HepG2 (cell line): ENCODE data around the gene PCP4L1. TPM values are rescaled to one million over a fixed set of nuclear protein-coding genes. Genes with fewer than 3 reads are reported as not detected.
A peak's percentile ranks its signal among the peaks of the same experiment; 100 is the strongest.

Experiments
- AKNA ChIP-seq: sonication (generic); formaldehyde crosslinking; IDR thresholded peaks from 2 replicates; pipeline ENCODE4 v1.4.0; 2020; ENCODE audit warnings: missing genetic modification reagents, borderline replicate concordance
- CBX1 ChIP-seq: IDR thresholded peaks from one replicate; pipeline ENCODE4 v1.6.1; 2016; ENCODE audit warnings: antibody characterized with exemption, low read depth
- CENPX ChIP-seq: sonication (generic); formaldehyde crosslinking; IDR thresholded peaks from 2 replicates; pipeline ENCODE4 v1.9.0; 2021; ENCODE audit warnings: mild to moderate bottlenecking, missing genetic modification reagents, moderate library complexity
- FOXK1 ChIP-seq: sonication (generic); formaldehyde crosslinking; IDR thresholded peaks from 2 replicates; pipeline ENCODE4 v1.4.0; 2020; ENCODE audit warnings: low read depth, missing genetic modification reagents, borderline replicate concordance
- FOXO4 ChIP-seq: sonication (generic); formaldehyde crosslinking; conservative IDR thresholded peaks from 2 replicates; pipeline ENCODE4 v1.8.1; 2023; ENCODE audit warnings: missing genetic modification reagents
- FOXP1 ChIP-seq, 2 experiments: fragments of 450-650 bp in 1 of 2; IDR thresholded peaks; 2 replicates each; pipeline ENCODE4 v1.6.1; 2017 to 2018; ENCODE audit warnings: antibody characterized with exemption in 1 of 2
- GFI1 ChIP-seq: sonication (generic); formaldehyde crosslinking; IDR thresholded peaks from 2 replicates; pipeline ENCODE4 v1.5.0; 2020; ENCODE audit warnings: missing genetic modification reagents, mild to moderate bottlenecking, borderline replicate concordance
- TBX3 ChIP-seq: fragments of 450-650 bp; IDR thresholded peaks from 2 replicates; pipeline ENCODE4 v1.6.1; 2017; ENCODE audit warnings: antibody characterized with exemption, mild to moderate bottlenecking, inconsistent platforms, borderline replicate concordance
- TGIF2 ChIP-seq: IDR thresholded peaks from 2 replicates; pipeline ENCODE4 v1.6.1; 2016; ENCODE audit warnings: control low read depth, missing compliant biosample characterization
- YY1 ChIP-seq: IDR thresholded peaks from 2 replicates; pipeline ENCODE4 v1.6.1; 2011; ENCODE audit warnings: low read length, low read depth, moderate library complexity, mild to moderate bottlenecking; ENCODE audit not compliant: insufficient read depth, insufficient replicate concordance
- ZBTB26 ChIP-seq: IDR thresholded peaks from 2 replicates; pipeline ENCODE4 v1.6.1; 2016; ENCODE audit warnings: missing compliant biosample characterization, missing genetic modification reagents, borderline replicate concordance
- ZC3H13 ChIP-seq: sonication (generic); formaldehyde crosslinking; IDR thresholded peaks from 2 replicates; pipeline ENCODE4 v1.8.1; 2023; ENCODE audit warnings: mild to moderate bottlenecking, missing genetic modification reagents, moderate library complexity
- ZNF552 ChIP-seq: sonication (generic); formaldehyde crosslinking; IDR thresholded peaks from 2 replicates; pipeline ENCODE4 v1.9.0; 2022; ENCODE audit warnings: missing genetic modification reagents, mild to moderate bottlenecking, borderline replicate concordance
- ZNF556 ChIP-seq: sonication (generic); formaldehyde crosslinking; IDR thresholded peaks from 2 replicates; pipeline ENCODE4 v1.4.0; 2020; ENCODE audit warnings: mild to moderate bottlenecking, missing genetic modification reagents, borderline replicate concordance
- ZNF687 ChIP-seq: sonication (generic); formaldehyde crosslinking; IDR thresholded peaks from 2 replicates; pipeline ENCODE4 v1.5.1; 2020; ENCODE audit warnings: mild to moderate bottlenecking, missing genetic modification reagents, moderate library complexity
- ZNF724P ChIP-seq: sonication (generic); formaldehyde crosslinking; IDR thresholded peaks from 2 replicates; pipeline ENCODE4 v1.8.0; 2022; ENCODE audit warnings: missing genetic modification reagents, borderline replicate concordance
- polyA plus RNA-seq, 8 experiments: library from polyadenylated mRNA; depleted of rRNA in 3 of 8; stranded (reverse) in 7 of 8; unstranded in 1 of 8; fragments of >200 nt; fragmentation: Illumina TruSeq in 4 of 8; extraction: Trizol in 4 of 8; gene quantifications; 2 replicates each; pipeline versions ENCODE4 v1.2.1 to v1.2.3, GENCODE V29; 2011 to 2016; ENCODE audit warnings: low read depth in 4 of 8, missing spikeins in 1 of 8, mixed read lengths in 1 of 8; ENCODE audit not compliant: insufficient read depth in 1 of 8
- total RNA-seq, 5 experiments: library from RNA; depleted of rRNA; stranded (reverse); fragments of >200 nt; fragmentation: Illumina TruSeq; extraction: Trizol; gene quantifications; 2 replicates each; pipeline ENCODE4 v1.2.3, GENCODE V29; 2016; ENCODE audit warnings: low read depth in 1 of 5

The PCP4L1 gene
- total and polyA plus RNA-seq, 2 of the 13 experiments (the other 11 are each of a cell fraction or from before 2014, with no cell fraction given) = 0.28 TPM; not detected in 1

DNA sequence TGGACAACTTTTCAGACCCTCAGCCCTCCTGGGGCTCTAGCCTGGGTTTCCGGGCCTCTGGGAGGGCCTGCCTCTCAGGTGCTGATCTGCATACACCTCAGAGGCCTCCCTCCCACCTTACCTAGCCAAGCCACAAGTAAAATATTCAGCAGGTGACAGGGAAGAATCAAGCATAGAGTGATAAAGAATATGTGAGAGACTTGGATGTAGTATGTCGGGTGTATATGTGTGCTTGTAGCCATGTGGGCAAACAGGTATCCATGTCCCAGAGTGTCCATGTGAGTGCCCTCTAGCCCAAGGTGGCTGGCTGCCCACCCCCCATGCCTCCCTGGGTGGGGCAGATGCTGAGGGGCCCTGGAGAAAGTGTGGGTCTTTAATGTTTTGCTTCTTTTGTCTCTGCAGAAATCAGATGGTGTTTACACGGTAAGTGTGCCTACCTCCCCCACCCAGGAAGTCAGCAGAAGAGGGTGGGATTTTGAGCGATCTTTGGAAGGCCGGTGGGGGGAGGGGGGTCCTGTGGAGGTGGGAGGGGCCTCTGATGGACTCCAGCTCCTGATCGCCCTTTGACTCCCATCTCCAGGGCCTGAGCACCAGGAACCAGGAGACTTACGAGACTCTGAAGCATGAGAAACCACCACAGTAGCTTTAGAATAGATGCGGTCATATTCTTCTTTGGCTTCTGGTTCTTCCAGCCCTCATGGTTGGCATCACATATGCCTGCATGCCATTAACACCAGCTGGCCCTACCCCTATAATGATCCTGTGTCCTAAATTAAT is 40.1 kb upstream of the PCP4L1 start (continued):
- TF ChIP-seq CENPX (CRISPR knock-in tag) = no peak
- peak; percentile 68; the same call in 1 of the 2 replicates for TF ChIP-seq ZNF724P (CRISPR knock-in tag)
- TF ChIP-seq ZNF552 (CRISPR knock-in tag) = no peak; the same call in 1 of the 2 replicates
- TF ChIP-seq FOXP1 (IDR thresholded peaks at IDR 0.05) = no peak
- TF ChIP-seq FOXP1 (CRISPR knock-in tag; IDR thresholded peaks at IDR 0.05) = peak; percentile 94
- TF ChIP-seq FOXO4 (CRISPR knock-in tag) = no peak
- TF ChIP-seq FOXK1 (CRISPR knock-in tag) = peak; percentile 60
- TF ChIP-seq ZC3H13 (CRISPR knock-in tag) = peak; percentile 89
- TF ChIP-seq ZNF556 (CRISPR knock-in tag) = 0 out of 2 replicates have a peak, but pooled peaks have one; percentile 23
- TF ChIP-seq ZNF687 = peak; percentile 75
- TF ChIP-seq ZBTB26 = no peak
- no peak for TF ChIP-seq TBX3
- no peak for TF ChIP-seq AKNA (CRISPR knock-in tag)
- TF ChIP-seq GFI1 (CRISPR knock-in tag) = peak; percentile 95
- no peak for TF ChIP-seq YY1
- TF ChIP-seq CBX1 = peak; percentile 52
- TF ChIP-seq TGIF2 (CRISPR knock-in tag) = 0 out of 2 replicates have a peak, but pooled peaks have one; percentile 26
